G401 (cell line): Measurements from ENCODE around the gene LTC4S. TPM values are rescaled to one million over a fixed set of nuclear protein-coding genes. Genes with fewer than 3 reads are reported as not detected.

Experiments
- DNase-seq: peaks from one replicate; pipeline ENCODE4 v3.0.0-alpha.2; 2015; ENCODE audit warnings: low spot score
- in situ Hi-C: cut with HindIII; loops from 2 replicates; pipeline ENCODE4 v1.10.0; 2016; ENCODE audit warnings: low sequenced_read_pairs, mixed read lengths
- total RNA-seq: library from RNA; depleted of rRNA; stranded (reverse); fragments of >200 nt; shearing (Covaris generic); gene quantifications from 2 replicates; pipeline ENCODE4 v1.2.3, GENCODE V29; 2014

Gene LTC4S
- total RNA-seq, 1 experiment from 2014 or later: 9.4 TPM

GRCh38 chr5:179819296-179820126 lies 25.7 kb downstream of the LTC4S start:
- DNase-seq: peak; percentile 54

GRCh38 chr5:179820127-179820482 lies 26.3 kb downstream of the LTC4S start:
- no peak for DNase-seq
- in situ Hi-C loops: no loop called here

More at GRCh38 chr5:179819296-179820126, 25.7 kb downstream of the LTC4S start:
- in situ Hi-C loops: loop anchor here (10.0 kb wide), 1 partner anchor 65 kb away; no protein-coding TSS in a partner anchor

- in situ Hi-C loops: no loop called here
- DNase-seq: peak; percentile 87
Observed at GRCh38 chr5:179820483-179821297, 26.9 kb downstream of the LTC4S start, which contains the start of gene SQSTM1. TSS of gene SQSTM1 (plus strand) at chr5:179820905. CDS start at chr5:179820937, 32 bp downstream.

- peak; percentile 92 for DNase-seq
- in situ Hi-C loops: no loop called here
Observed at GRCh38 chr5:179821298-179822058, 27.7 kb downstream of the LTC4S start.

- DNase-seq: no peak
- in situ Hi-C loops: no loop called here
Observed at GRCh38 chr5:179822059-179822432, 28.3 kb downstream of the LTC4S start.

- DNase-seq: peak; percentile 11
- in situ Hi-C loops: no loop called here
Observed at GRCh38 chr5:179822444-179822990, 28.7 kb downstream of the LTC4S start.

GRCh38 chr5:179823937-179824744 lies 30.4 kb downstream of the LTC4S start:
- in situ Hi-C loops: no loop called here
- no peak for DNase-seq

- no peak for DNase-seq
- in situ Hi-C loops: no loop called here
Observed at GRCh38 chr5:179824745-179825112, 30.9 kb downstream of the LTC4S start.

- peak; percentile 89 for DNase-seq
- in situ Hi-C loops: no loop called here
Observed at GRCh38 chr5:179825655-179826182, 31.9 kb downstream of the LTC4S start.

- in situ Hi-C loops: no loop called here
- DNase-seq: peak; percentile 20
Observed at GRCh38 chr5:179827680-179828079, 33.9 kb downstream of the LTC4S start.

- in situ Hi-C loops: no loop called here
- DNase-seq: peak; percentile 79
Observed at GRCh38 chr5:179828756-179829421, 35.1 kb downstream of the LTC4S start.

GRCh38 chr5:179829732-179830435 lies 36.1 kb downstream of the LTC4S start:
- in situ Hi-C loops: no loop called here
- no peak for DNase-seq

GRCh38 chr5:179830818-179831468 lies 37.2 kb downstream of the LTC4S start:
- in situ Hi-C loops: no loop called here
- no peak for DNase-seq

GRCh38 chr5:179832039-179832745 lies 38.4 kb downstream of the LTC4S start:
- in situ Hi-C loops: no loop called here
- DNase-seq: peak; percentile 29

GRCh38 chr5:179833056-179833708 lies 39.4 kb downstream of the LTC4S start:
- DNase-seq: peak; percentile 87
- in situ Hi-C loops: no loop called here

- in situ Hi-C loops: no loop called here
- no peak for DNase-seq
Observed at GRCh38 chr5:179833709-179834070, 39.9 kb downstream of the LTC4S start.
